SKM-1 treated with dmso at 0.1 percent for 144 hours (cell line): ENCODE results near the gene MED9.

Experiments used
- DNase-seq: peaks from one replicate; lab custom pipeline; 2025; ENCODE audit not compliant: unreplicated experiment; lab: John Stamatoyannopoulos, UW

The MED9 gene

GRCh38 chr17:17503566-17504130 is 26.8 kb downstream of the MED9 start:
- DNase-seq: no peak

GRCh38 chr17:17504341-17505140 is 27.7 kb downstream of the MED9 start:
- no peak for DNase-seq

GRCh38 chr17:17505151-17505550 is 28.4 kb downstream of the MED9 start:
- DNase-seq: no peak

DNA sequence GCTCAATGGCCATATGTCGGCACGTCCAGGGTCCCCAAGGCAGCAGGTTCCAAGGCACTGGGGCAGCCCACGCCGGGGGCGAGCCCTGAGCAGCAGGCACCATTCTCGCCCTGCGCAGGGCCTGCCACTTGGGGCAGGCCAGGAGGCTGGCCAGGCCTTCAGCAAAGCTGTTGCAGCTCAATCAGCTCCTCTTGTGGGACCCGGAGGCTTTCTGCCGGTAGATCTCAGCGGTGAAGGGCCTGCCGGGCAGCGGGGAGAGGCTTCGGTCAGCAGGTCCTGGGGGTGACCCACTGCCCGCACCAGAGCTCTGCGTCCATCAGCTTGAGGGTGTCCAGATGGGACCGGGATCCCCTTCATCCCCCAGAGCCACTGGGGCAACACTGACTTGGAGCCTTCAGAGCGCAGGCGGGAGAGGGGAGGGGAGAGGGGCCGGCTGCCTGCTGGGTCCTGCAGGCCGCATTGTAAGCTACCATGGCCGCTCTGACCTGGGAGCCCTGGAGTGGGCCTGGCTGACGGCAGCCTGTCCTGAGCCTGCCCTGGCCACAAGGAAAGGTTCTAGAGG is 28.9 kb downstream of the MED9 start:
- no peak for DNase-seq

DNA sequence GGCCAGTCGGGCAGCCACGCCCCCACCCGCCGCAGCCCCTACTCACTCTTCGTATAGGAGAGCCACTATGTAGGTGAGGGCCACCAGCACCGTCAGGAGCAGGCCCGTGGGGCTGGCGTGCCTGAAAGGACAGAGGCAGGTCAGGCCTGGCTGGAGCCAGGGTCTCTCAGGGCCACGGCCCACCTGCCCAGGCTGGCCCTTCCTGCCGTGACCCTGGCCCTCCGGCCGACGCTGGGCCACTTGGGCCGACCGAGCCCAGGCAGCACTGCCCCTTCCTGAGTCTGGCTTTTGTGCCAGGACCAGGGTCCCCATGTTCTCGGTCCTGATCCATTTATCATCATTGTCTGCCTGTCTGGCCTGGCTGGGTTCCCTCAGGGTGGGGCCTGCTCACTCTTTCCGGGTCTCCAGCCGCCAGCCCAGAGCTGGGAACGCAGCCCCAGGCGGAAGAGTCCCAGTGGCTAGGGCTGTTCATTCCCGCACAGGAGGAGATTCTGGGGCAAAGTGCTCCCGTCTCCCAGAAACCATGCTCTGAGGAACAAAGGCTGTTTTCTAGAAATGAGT is 29.5 kb downstream of the MED9 start:
- no peak for DNase-seq

GRCh38 chr17:17506893-17507464 is 30.2 kb downstream of the MED9 start:
- DNase-seq: no peak

- no peak for DNase-seq
Measured at GRCh38 chr17:17507465-17508011, 30.7 kb downstream of the MED9 start.

GRCh38 chr17:17508019-17508535 is 31.3 kb downstream of the MED9 start:
- DNase-seq: no peak

GRCh38 chr17:17508646-17509591 is 32.1 kb downstream of the MED9 start:
- DNase-seq: no peak

GRCh38 chr17:17509601-17510425 is 33.0 kb downstream of the MED9 start:
- DNase-seq: no peak

GRCh38 chr17:17510456-17511292 is 33.9 kb downstream of the MED9 start:
- no peak for DNase-seq

GRCh38 chr17:17511293-17511741 is 34.5 kb downstream of the MED9 start:
- no peak for DNase-seq

DNA sequence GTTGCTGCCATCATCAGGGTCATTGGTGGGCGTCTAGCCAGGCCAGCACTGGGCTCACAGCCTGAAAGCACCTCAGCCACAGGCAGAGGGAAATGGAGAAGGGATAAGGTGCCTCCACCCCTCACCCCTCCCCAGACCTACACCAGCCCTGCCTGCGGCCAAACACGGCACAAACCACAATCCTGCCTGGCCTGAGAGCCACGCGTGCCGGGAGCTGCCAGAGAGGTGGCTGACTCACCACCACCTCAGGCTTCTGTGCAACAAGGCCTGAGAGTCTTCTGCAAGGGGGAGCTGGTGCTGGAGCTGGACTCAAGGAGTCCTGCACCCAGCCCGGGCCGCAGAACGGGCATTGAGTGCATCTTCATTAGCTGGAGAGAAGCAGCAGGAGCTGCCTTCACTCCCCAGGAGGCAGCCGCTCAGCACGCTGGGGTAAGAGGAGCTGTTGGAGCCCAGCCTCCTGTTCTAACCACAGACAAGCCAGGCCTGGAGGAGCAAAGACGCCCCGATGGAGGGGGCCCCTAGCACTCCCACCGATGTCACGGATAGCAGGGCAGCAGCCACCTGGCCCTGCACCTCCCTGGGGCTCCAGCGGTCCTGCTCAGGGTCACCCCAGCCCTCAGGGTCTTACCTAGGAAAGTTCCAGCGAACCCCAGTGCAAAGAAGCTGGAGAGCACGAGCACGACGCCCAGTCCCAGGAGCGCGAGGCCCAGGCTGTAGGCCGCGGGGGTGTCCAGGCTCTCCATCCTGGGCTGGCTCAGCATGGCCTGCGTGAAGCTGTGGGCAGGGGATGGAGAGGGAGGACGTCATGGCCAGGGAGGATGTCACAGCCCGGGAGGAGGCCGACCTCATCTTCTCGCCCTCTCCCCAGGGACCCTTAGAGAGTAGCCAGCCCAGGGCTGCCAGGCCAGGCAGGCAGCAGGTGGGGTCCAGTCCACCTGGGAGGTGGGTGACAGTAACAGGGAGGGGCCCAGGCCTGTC is 35.4 kb downstream of the MED9 start:
- no peak for DNase-seq

DNA sequence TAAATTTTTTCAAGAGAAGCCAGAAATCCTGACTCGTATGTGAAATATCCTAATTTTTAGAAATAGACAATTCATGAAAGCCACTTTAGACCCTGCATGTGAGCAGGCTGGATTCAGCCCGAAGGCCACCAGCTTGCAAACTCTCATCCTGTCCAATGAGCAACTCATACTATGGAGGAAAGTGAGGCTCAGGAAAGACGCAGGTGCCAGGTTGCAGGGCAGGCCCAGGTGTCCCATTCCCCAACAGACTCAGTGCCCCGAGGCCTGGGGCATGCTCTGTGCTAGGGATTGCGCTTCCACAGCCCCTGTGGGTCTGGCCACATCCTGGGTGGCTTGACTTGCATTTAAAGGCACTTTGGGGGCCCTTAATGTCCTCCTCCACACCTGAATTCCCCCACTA is 36.1 kb downstream of the MED9 start:
- DNase-seq: no peak

DNA sequence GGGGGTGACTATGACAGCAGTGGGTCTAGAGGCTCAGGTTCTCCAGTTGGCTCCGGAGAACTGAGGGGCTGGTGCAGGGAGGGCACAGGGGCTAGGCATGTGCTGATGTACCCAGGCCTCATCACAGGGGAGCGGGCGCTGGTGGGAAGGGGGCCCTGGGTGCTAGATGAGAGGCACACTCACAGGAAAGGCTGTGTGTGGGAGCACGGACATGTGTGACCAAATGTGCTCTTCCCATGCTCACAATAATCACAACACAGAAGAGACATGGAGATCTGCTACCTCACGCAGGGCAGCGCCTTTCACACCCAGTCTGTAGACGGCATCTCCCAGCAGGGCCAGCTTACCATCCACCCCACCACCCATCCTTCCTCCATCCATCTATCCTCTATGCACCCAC is 36.8 kb downstream of the MED9 start:
- DNase-seq: no peak

GRCh38 chr17:17514361-17514992 is 37.7 kb downstream of the MED9 start:
- no peak for DNase-seq
